Measurements from ENCODE around the gene ZNF783.

Gene ZNF783

GRCh38 chr7:149297034-149297755 is 35.2 kb downstream of the ZNF783 start:
- no peak for DNase-seq (ENCODE audit: low read depth)
- TF ChIP-seq CTCF (IDR thresholded peaks at IDR 0.05; ENCODE audit: low read depth, low read length, missing control alignments): no peak
- no peak overlapping the region for H3K4me3 ChIP-seq (ENCODE audit: low read depth, low read length)

GRCh38 chr7:149300620-149301285 is 38.8 kb downstream of the ZNF783 start:
- no peak for DNase-seq (ENCODE audit: low read depth)
- H3K4me3 ChIP-seq (ENCODE audit: low read depth, low read length): no peak overlapping the region

GRCh38 chr7:149302222-149302621 is 40.2 kb downstream of the ZNF783 start:
- H3K4me3 ChIP-seq (ENCODE audit: low read depth, low read length): no peak overlapping the region
- no peak for DNase-seq (ENCODE audit: low read depth)
- no peak for TF ChIP-seq CTCF (IDR thresholded peaks at IDR 0.05; ENCODE audit: low read depth, low read length, missing control alignments)

More at GRCh38 chr7:149300620-149301285, 38.8 kb downstream of the ZNF783 start:
- TF ChIP-seq CTCF (IDR thresholded peaks at IDR 0.05; ENCODE audit: low read depth, low read length, missing control alignments): no peak

GRCh38 chr7:149302865-149303264 is 40.9 kb downstream of the ZNF783 start:
- TF ChIP-seq CTCF (IDR thresholded peaks at IDR 0.05; ENCODE audit: low read depth, low read length, missing control alignments): no peak
- DNase-seq (ENCODE audit: low read depth): no peak
- H3K4me3 ChIP-seq (ENCODE audit: low read depth, low read length): no peak overlapping the region

- H3K4me3 ChIP-seq (ENCODE audit: low read depth, low read length): no peak overlapping the region
- no peak for TF ChIP-seq CTCF (IDR thresholded peaks at IDR 0.05; ENCODE audit: low read depth, low read length, missing control alignments)
- no peak for DNase-seq (ENCODE audit: low read depth)
Observed at GRCh38 chr7:149304006-149304405, 42.0 kb downstream of the ZNF783 start.

GRCh38 chr7:149306854-149307253 is 44.9 kb downstream of the ZNF783 start:
- no peak for DNase-seq (ENCODE audit: low read depth)
- H3K4me3 ChIP-seq (ENCODE audit: low read depth, low read length): no peak overlapping the region
- no peak for TF ChIP-seq CTCF (IDR thresholded peaks at IDR 0.05; ENCODE audit: low read depth, low read length, missing control alignments)

All from GM12864 (cell line).